Measurements from ENCODE around the gene GNGT1.
A peak's percentile ranks its signal among the peaks of the same experiment; 100 is the strongest.
"Not testable (repeated sequence)": the region's sequence is repeated elsewhere in the genome, so short reads cannot be mapped to it uniquely, and the experiment has no call there.

The GNGT1 gene

GRCh38 chr7:93911242-93911641 is 4.9 kb downstream of the GNGT1 start:
- not testable (repeated sequence) for DNase-seq; H2AK5ac ChIP-seq (ENCODE audit: low read length); H3K27ac ChIP-seq (ENCODE audit: low read depth, low read length); H3K23ac ChIP-seq (ENCODE audit: low read length); H3K4ac ChIP-seq (ENCODE audit: low read depth, low read length); H3K79me1 ChIP-seq (ENCODE audit: low read length); H3K9ac ChIP-seq (ENCODE audit: low read length); H2BK120ac ChIP-seq (ENCODE audit: low read depth, low read length); H3K56ac ChIP-seq (ENCODE audit: low read length); H4K8ac ChIP-seq (ENCODE audit: low read depth, low read length); H3K4me3 ChIP-seq (ENCODE audit: low read length); H3K4me1 ChIP-seq (ENCODE audit: control insufficient read depth, low read depth, low read length); H3K79me2 ChIP-seq (ENCODE audit: control insufficient read depth, insufficient read depth, low read length); H2BK15ac ChIP-seq (replicated peaks; ENCODE audit: low read depth); H3K4me2 ChIP-seq (ENCODE audit: low read length); H3K27me3 ChIP-seq (ENCODE audit: insufficient read depth, low read length, poor library complexity); H3K36me3 ChIP-seq (ENCODE audit: control insufficient read depth, insufficient read depth, low read length); H2BK5ac ChIP-seq (ENCODE audit: low read length); H3K18ac ChIP-seq (ENCODE audit: low read length); H4K5ac ChIP-seq (ENCODE audit: low read length)
- WGBS (ENCODE audit: extremely low coverage, insufficient coverage, low lambda C conversion rate) = no CpG with 5 or more reads among the region's 3 CpGs

GRCh38 chr7:93911661-93912060 is 5.3 kb downstream of the GNGT1 start:
- H3K23ac ChIP-seq (ENCODE audit: low read length); H3K27ac ChIP-seq (ENCODE audit: low read depth, low read length); H3K4me1 ChIP-seq (ENCODE audit: control insufficient read depth, low read depth, low read length); H4K8ac ChIP-seq (ENCODE audit: low read depth, low read length); H2AK5ac ChIP-seq (ENCODE audit: low read length); H3K79me2 ChIP-seq (ENCODE audit: control insufficient read depth, insufficient read depth, low read length); H3K4me2 ChIP-seq (ENCODE audit: low read length); H3K18ac ChIP-seq (ENCODE audit: low read length); H3K79me1 ChIP-seq (ENCODE audit: low read length); H2BK5ac ChIP-seq (ENCODE audit: low read length); H3K4ac ChIP-seq (ENCODE audit: low read depth, low read length); H4K5ac ChIP-seq (ENCODE audit: low read length); H2BK120ac ChIP-seq (ENCODE audit: low read depth, low read length); H3K4me3 ChIP-seq (ENCODE audit: low read length); H3K27me3 ChIP-seq (ENCODE audit: insufficient read depth, low read length, poor library complexity); H3K36me3 ChIP-seq (ENCODE audit: control insufficient read depth, insufficient read depth, low read length); H3K9ac ChIP-seq (ENCODE audit: low read length); DNase-seq; H2BK15ac ChIP-seq (replicated peaks; ENCODE audit: low read depth); H3K56ac ChIP-seq (ENCODE audit: low read length): not testable (repeated sequence)

GRCh38 chr7:93913197-93913596 is 6.8 kb downstream of the GNGT1 start:
- Histone ChIP-seq H3K23ac (ENCODE audit: low read length) (no peak overlapping the region), H2BK120ac (ENCODE audit: low read depth, low read length) (no peak overlapping the region), H2BK5ac (ENCODE audit: low read length) (no peak overlapping the region), H2AK5ac (ENCODE audit: low read length) (no peak overlapping the region), H3K79me2 (ENCODE audit: control insufficient read depth, insufficient read depth, low read length) (no peaks in the 10 kb centered on the region), H3K27ac (ENCODE audit: low read depth, low read length) (no peak overlapping the region), H4K8ac (ENCODE audit: low read depth, low read length) (no peak overlapping the region), H3K4me3 (ENCODE audit: low read length) (no peak overlapping the region), H3K4me1 (ENCODE audit: control insufficient read depth, low read depth, low read length) (no peaks in the 10 kb centered on the region), H3K9ac (ENCODE audit: low read length) (no peak overlapping the region), H3K36me3 (ENCODE audit: control insufficient read depth, insufficient read depth, low read length) (no peaks in the 10 kb centered on the region), H3K18ac (ENCODE audit: low read length) (no peak overlapping the region), H3K4ac (ENCODE audit: low read depth, low read length) (no peak overlapping the region), H3K79me1 (ENCODE audit: low read length) (no peaks in the 10 kb centered on the region), H3K27me3 (ENCODE audit: insufficient read depth, low read length, poor library complexity) (no peaks in the 10 kb centered on the region), H3K4me2 (ENCODE audit: low read length) (no peak overlapping the region), H4K5ac (ENCODE audit: low read length) (no peak overlapping the region), H2BK15ac (replicated peaks; ENCODE audit: low read depth) (no peak overlapping the region), H3K56ac (ENCODE audit: low read length) (no peak overlapping the region)
- DNase-seq = no peak

- Histone ChIP-seq H4K5ac (ENCODE audit: low read length) (no peak overlapping the region), H3K27ac (ENCODE audit: low read depth, low read length) (no peak overlapping the region), H3K23ac (ENCODE audit: low read length) (no peak overlapping the region), H3K18ac (ENCODE audit: low read length) (no peak overlapping the region), H2BK120ac (ENCODE audit: low read depth, low read length) (no peak overlapping the region), H3K27me3 (ENCODE audit: insufficient read depth, low read length, poor library complexity) (no peaks in the 10 kb centered on the region), H3K4me2 (ENCODE audit: low read length) (no peak overlapping the region), H3K36me3 (ENCODE audit: control insufficient read depth, insufficient read depth, low read length) (no peaks in the 10 kb centered on the region), H2AK5ac (ENCODE audit: low read length) (no peak overlapping the region), H2BK15ac (replicated peaks; ENCODE audit: low read depth) (no peak overlapping the region), H3K79me1 (ENCODE audit: low read length) (no peaks in the 10 kb centered on the region), H3K4me1 (ENCODE audit: control insufficient read depth, low read depth, low read length) (no peaks in the 10 kb centered on the region), H3K79me2 (ENCODE audit: control insufficient read depth, insufficient read depth, low read length) (no peaks in the 10 kb centered on the region), H3K56ac (ENCODE audit: low read length) (no peak overlapping the region), H3K9ac (ENCODE audit: low read length) (no peak overlapping the region), H3K4me3 (ENCODE audit: low read length) (no peak overlapping the region), H2BK5ac (ENCODE audit: low read length) (no peak overlapping the region), H4K8ac (ENCODE audit: low read depth, low read length) (no peak overlapping the region), H3K4ac (ENCODE audit: low read depth, low read length) (no peak overlapping the region)
- no CpG with 5 or more reads among the region's 7 CpGs for WGBS (ENCODE audit: extremely low coverage, insufficient coverage, low lambda C conversion rate)
- peak; percentile 42 for DNase-seq
These were observed 8.3 kb downstream of the GNGT1 start for GRCh38 chr7:93914581-93915066.

GRCh38 chr7:93915206-93915842 is 9.0 kb downstream of the GNGT1 start:
- not testable (repeated sequence) for H3K4me1 ChIP-seq (ENCODE audit: control insufficient read depth, low read depth, low read length); H2BK120ac ChIP-seq (ENCODE audit: low read depth, low read length); H3K4me3 ChIP-seq (ENCODE audit: low read length); H3K79me1 ChIP-seq (ENCODE audit: low read length); H3K27me3 ChIP-seq (ENCODE audit: insufficient read depth, low read length, poor library complexity); H3K18ac ChIP-seq (ENCODE audit: low read length); DNase-seq; H3K56ac ChIP-seq (ENCODE audit: low read length); H3K4ac ChIP-seq (ENCODE audit: low read depth, low read length); H3K9ac ChIP-seq (ENCODE audit: low read length); H2BK15ac ChIP-seq (replicated peaks; ENCODE audit: low read depth); H3K4me2 ChIP-seq (ENCODE audit: low read length); H2AK5ac ChIP-seq (ENCODE audit: low read length); H3K23ac ChIP-seq (ENCODE audit: low read length); H3K36me3 ChIP-seq (ENCODE audit: control insufficient read depth, insufficient read depth, low read length); H4K5ac ChIP-seq (ENCODE audit: low read length); H3K27ac ChIP-seq (ENCODE audit: low read depth, low read length); H2BK5ac ChIP-seq (ENCODE audit: low read length); H4K8ac ChIP-seq (ENCODE audit: low read depth, low read length); H3K79me2 ChIP-seq (ENCODE audit: control insufficient read depth, insufficient read depth, low read length)
- no CpG with 5 or more reads among the region's 3 CpGs for WGBS (ENCODE audit: extremely low coverage, insufficient coverage, low lambda C conversion rate)

GRCh38 chr7:93915888-93916287 is 9.5 kb downstream of the GNGT1 start:
- not testable (repeated sequence) for H4K5ac ChIP-seq (ENCODE audit: low read length); H3K56ac ChIP-seq (ENCODE audit: low read length); H3K18ac ChIP-seq (ENCODE audit: low read length); H4K8ac ChIP-seq (ENCODE audit: low read depth, low read length); H2BK120ac ChIP-seq (ENCODE audit: low read depth, low read length); H3K79me2 ChIP-seq (ENCODE audit: control insufficient read depth, insufficient read depth, low read length); H3K9ac ChIP-seq (ENCODE audit: low read length); H2BK15ac ChIP-seq (replicated peaks; ENCODE audit: low read depth); DNase-seq; H3K79me1 ChIP-seq (ENCODE audit: low read length); H3K23ac ChIP-seq (ENCODE audit: low read length); H3K4me2 ChIP-seq (ENCODE audit: low read length); H3K4me3 ChIP-seq (ENCODE audit: low read length); H3K27me3 ChIP-seq (ENCODE audit: insufficient read depth, low read length, poor library complexity); H2AK5ac ChIP-seq (ENCODE audit: low read length); H3K4ac ChIP-seq (ENCODE audit: low read depth, low read length); H2BK5ac ChIP-seq (ENCODE audit: low read length); H3K27ac ChIP-seq (ENCODE audit: low read depth, low read length); H3K36me3 ChIP-seq (ENCODE audit: control insufficient read depth, insufficient read depth, low read length); H3K4me1 ChIP-seq (ENCODE audit: control insufficient read depth, low read depth, low read length)

Measured in mesendoderm (in vitro differentiated cells).